ENCODE data around the gene RNF151.
A peak's percentile ranks its signal among the peaks of the same experiment; 100 is the strongest.

The RNF151 gene, protein sequence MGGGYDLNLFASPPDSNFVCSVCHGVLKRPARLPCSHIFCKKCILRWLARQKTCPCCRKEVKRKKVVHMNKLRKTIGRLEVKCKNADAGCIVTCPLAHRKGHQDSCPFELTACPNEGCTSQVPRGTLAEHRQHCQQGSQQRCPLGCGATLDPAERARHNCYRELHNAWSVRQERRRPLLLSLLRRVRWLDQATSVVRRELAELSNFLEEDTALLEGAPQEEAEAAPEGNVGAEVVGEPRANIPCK

DNA sequence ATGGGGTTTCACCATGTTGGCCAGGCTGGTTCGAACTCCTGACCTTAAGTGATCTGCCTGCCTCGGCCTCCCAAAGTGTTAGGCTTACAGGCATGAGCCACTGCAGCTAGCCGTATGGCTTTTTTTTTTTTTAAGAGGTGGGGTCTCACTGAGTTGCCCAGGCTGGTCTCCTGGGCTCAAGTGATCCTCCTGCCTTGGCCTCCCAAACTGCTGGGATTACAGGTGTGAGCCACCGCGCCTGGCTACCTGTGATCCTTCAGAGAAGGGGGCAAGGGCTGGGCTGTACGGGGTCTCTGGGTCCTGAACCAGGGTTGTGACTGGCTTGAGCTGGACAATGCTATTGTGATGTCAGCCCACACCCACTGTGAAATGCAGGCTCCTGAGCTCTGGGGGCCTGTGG is at the start of gene RNF151:
RNF151 (plus strand) TSS at position 397 of the 400 bp plus-strand sequence. CDS start 26 bp downstream, outside the sequence.
- no peaks in the 10 kb centered on the region for H3K27me3 ChIP-seq (ENCODE audit: control insufficient read depth, low read length)
- peak within 1 kb of the TSS; percentile 100 for H3K4me3 ChIP-seq (ENCODE audit: low read length)
- peaks cover 58% of the 10 kb centered on the region for H3K79me2 ChIP-seq (ENCODE audit: control insufficient read depth, low read length)
- H3K4me1 ChIP-seq (ENCODE audit: control insufficient read depth, low read length), result peaks cover 35% of the 10 kb centered on the region
- no peak for TF ChIP-seq EZH2phosphoT487 (IDR thresholded peaks at IDR 0.05; ENCODE audit: borderline replicate concordance, low read length)
- TF ChIP-seq, protein P1, sequence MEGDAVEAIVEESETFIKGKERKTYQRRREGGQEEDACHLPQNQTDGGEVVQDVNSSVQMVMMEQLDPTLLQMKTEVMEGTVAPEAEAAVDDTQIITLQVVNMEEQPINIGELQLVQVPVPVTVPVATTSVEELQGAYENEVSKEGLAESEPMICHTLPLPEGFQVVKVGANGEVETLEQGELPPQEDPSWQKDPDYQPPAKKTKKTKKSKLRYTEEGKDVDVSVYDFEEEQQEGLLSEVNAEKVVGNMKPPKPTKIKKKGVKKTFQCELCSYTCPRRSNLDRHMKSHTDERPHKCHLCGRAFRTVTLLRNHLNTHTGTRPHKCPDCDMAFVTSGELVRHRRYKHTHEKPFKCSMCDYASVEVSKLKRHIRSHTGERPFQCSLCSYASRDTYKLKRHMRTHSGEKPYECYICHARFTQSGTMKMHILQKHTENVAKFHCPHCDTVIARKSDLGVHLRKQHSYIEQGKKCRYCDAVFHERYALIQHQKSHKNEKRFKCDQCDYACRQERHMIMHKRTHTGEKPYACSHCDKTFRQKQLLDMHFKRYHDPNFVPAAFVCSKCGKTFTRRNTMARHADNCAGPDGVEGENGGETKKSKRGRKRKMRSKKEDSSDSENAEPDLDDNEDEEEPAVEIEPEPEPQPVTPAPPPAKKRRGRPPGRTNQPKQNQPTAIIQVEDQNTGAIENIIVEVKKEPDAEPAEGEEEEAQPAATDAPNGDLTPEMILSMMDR (IDR thresholded peaks at IDR 0.05; ENCODE audit: low read depth, low read length, poor library complexity, severe bottlenecking), result no peak
- no peaks in the 10 kb centered on the region for H3K9me2 ChIP-seq (replicated peaks; ENCODE audit: control insufficient read depth, low read length)
- no peaks in the 10 kb centered on the region for H3K9me3 ChIP-seq (ENCODE audit: control insufficient read depth, insufficient read depth, low read length)
- H3K4me2 ChIP-seq (ENCODE audit: low read length), result peak within 1 kb of the TSS; percentile 94
- peak within 1 kb of the TSS; percentile 54; the same call in 1 of the 2 replicates for H3K27ac ChIP-seq (ENCODE audit: low read depth, low read length)
- peaks cover 57% of the 10 kb centered on the region for H3K36me3 ChIP-seq (ENCODE audit: control insufficient read depth, low read length)
- H3F3A ChIP-seq (ENCODE audit: control insufficient read depth, insufficient read depth), result peaks cover 35% of the 10 kb centered on the region
- H4K20me1 ChIP-seq (ENCODE audit: control insufficient read depth, insufficient read depth, low read depth, low read length), result peaks cover 10% of the 10 kb centered on the region

DNA sequence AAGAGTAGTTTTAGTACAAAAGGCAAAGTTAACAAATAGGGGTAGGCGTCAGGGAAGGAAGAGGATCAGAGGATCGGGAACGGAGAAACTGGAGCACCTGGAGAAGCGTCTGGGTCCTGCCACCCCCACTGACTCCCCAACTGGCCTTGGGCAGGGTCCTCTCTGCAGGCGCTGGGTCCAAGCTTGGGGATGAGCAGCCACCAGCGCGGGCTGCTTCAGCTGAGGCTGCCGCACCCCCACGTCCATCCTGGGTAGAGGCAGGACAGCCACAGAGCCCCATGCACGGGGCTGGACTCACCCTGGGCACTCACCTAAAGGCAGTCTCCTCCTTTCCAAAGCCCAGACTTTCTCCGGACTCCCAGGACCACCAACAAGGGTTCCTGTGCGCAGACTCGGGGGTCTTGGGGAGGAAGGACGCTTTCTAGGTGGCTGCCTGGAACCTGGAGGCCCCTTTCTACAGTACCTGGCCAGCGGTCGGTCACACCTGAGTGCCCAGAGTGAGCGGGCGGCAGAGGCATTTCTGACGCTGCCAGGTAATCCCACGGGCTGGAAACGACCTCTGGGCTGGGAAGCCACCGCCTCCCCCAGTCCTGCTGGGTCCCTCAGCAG is 49.5 kb upstream of the RNF151 start:
- Histone ChIP-seq H3K27me3 (ENCODE audit: control insufficient read depth, low read length) (no peaks in the 10 kb centered on the region; the same call in 1 of the 2 replicates), H3K79me2 (ENCODE audit: control insufficient read depth, low read length) (no peaks in the 10 kb centered on the region), H3F3A (ENCODE audit: control insufficient read depth, insufficient read depth) (no peaks in the 10 kb centered on the region), H3K9me3 (ENCODE audit: control insufficient read depth, insufficient read depth, low read length) (no peaks in the 10 kb centered on the region), H3K36me3 (ENCODE audit: control insufficient read depth, low read length) (no peaks in the 10 kb centered on the region), H3K9me2 (replicated peaks; ENCODE audit: control insufficient read depth, low read length) (no peaks in the 10 kb centered on the region), H3K27ac (ENCODE audit: low read depth, low read length) (no peak overlapping the region), H3K4me2 (ENCODE audit: low read length) (no peak overlapping the region), H3K4me1 (ENCODE audit: control insufficient read depth, low read length) (no peaks in the 10 kb centered on the region), H4K20me1 (ENCODE audit: control insufficient read depth, insufficient read depth, low read depth, low read length) (no peaks in the 10 kb centered on the region), H3K4me3 (ENCODE audit: low read length) (no peak overlapping the region)
- TF ChIP-seq EZH2phosphoT487 (IDR thresholded peaks at IDR 0.05; ENCODE audit: borderline replicate concordance, low read length), result no peak
- TF ChIP-seq, protein P1 (IDR thresholded peaks at IDR 0.05; ENCODE audit: low read depth, low read length, poor library complexity, severe bottlenecking), result no peak

DNA sequence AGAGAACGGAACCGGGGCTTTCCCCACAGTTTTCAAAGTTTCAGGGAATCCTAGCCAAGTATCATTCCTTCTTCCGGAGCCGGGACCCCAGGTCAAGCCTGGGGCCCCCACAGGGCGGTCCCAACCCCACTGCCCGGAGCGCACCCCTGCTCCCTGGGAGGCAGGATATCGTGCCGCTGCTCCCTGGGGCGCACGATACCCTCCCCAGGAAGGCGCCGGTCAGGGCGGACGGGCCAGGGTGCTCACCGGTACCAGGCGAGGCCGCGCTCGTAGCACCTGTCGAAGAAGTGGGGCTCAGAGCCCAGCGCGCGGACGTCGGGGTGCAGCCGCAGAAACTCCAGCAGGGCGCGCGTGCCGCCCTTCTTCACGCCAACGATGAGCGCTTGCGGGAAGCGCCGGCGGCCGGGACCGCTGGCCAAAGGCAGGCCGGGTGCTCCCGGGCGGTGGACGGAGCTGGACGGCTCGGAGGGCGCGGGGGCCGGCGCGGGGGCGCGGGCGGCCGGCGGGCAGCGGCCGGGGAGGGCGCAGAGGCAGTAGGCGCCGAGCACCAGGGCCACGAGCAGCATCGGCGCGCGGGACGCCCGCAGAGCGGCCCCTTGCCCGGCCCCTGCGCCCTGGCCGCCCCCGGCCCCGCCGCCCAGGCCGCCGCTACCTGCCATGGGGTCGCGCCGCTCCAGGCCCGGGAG is 48.8 kb upstream of the RNF151 start:
- H3K9me2 ChIP-seq (replicated peaks; ENCODE audit: control insufficient read depth, low read length), result no peaks in the 10 kb centered on the region
- H3K4me1 ChIP-seq (ENCODE audit: control insufficient read depth, low read length), result no peaks in the 10 kb centered on the region
- no peaks in the 10 kb centered on the region for H3K36me3 ChIP-seq (ENCODE audit: control insufficient read depth, low read length)
- no peaks in the 10 kb centered on the region for H4K20me1 ChIP-seq (ENCODE audit: control insufficient read depth, insufficient read depth, low read depth, low read length)
- no peaks in the 10 kb centered on the region; the same call in 1 of the 2 replicates for H3K27me3 ChIP-seq (ENCODE audit: control insufficient read depth, low read length)
- no peak overlapping the region for H3K27ac ChIP-seq (ENCODE audit: low read depth, low read length)
- H3K9me3 ChIP-seq (ENCODE audit: control insufficient read depth, insufficient read depth, low read length), result no peaks in the 10 kb centered on the region
- H3K4me3 ChIP-seq (ENCODE audit: low read length), result no peak overlapping the region
- TF ChIP-seq, protein P1 (IDR thresholded peaks at IDR 0.05; ENCODE audit: low read depth, low read length, poor library complexity, severe bottlenecking), result no peak
- TF ChIP-seq EZH2phosphoT487 (IDR thresholded peaks at IDR 0.05; ENCODE audit: borderline replicate concordance, low read length), result no peak
- H3F3A ChIP-seq (ENCODE audit: control insufficient read depth, insufficient read depth), result no peaks in the 10 kb centered on the region
- no peaks in the 10 kb centered on the region for H3K79me2 ChIP-seq (ENCODE audit: control insufficient read depth, low read length)
- H3K4me2 ChIP-seq (ENCODE audit: low read length), result no peak overlapping the region

Measured in DOHH2 (cell line).